HepG2 (cell line): Measurements from ENCODE around the gene GGT1.
"Not testable (repeated sequence)": the region's sequence is repeated elsewhere in the genome, so short reads cannot be mapped to it uniquely, and the experiment has no call there.

Experiments
- FOSL1 ChIP-seq: sonication (generic); formaldehyde crosslinking; IDR thresholded peaks from 2 replicates; pipeline ENCODE4 v1.9.0; 2021; ENCODE audit warnings: missing genetic modification reagents, borderline replicate concordance
- KDM4B ChIP-seq: sonication (generic); formaldehyde crosslinking; IDR thresholded peaks from 2 replicates; pipeline ENCODE4 v1.4.0; 2020; ENCODE audit warnings: missing genetic modification reagents
- NFAT5 ChIP-seq: sonication (generic); formaldehyde crosslinking; IDR thresholded peaks from 2 replicates; pipeline ENCODE4 v1.4.0; 2020; ENCODE audit warnings: missing genetic modification reagents
- PRDM10 ChIP-seq: sonication (generic); formaldehyde crosslinking; IDR thresholded peaks from 2 replicates; pipeline ENCODE4 v1.4.0; 2020; ENCODE audit warnings: low read depth, missing genetic modification reagents
- TCF7L2 ChIP-seq: IDR thresholded peaks from 2 replicates; pipeline ENCODE4 v1.6.1; 2011; ENCODE audit warnings: mild to moderate bottlenecking, low read depth, low read length, moderate library complexity
- ZNF768 ChIP-seq: sonication (generic); formaldehyde crosslinking; IDR thresholded peaks from 2 replicates; pipeline ENCODE4 v1.4.0; 2020; ENCODE audit warnings: missing genetic modification reagents

GRCh38 chr22:24630812-24631427, 27.9 kb downstream of the GGT1 start:
- not testable (repeated sequence) for TF ChIP-seq FOSL1; ZNF768 (CRISPR knock-in tag); NFAT5 (CRISPR knock-in tag); PRDM10 (CRISPR knock-in tag); KDM4B (CRISPR knock-in tag); TCF7L2
